Gastrocnemius medialis (tissue), 4 donors: ENCODE measurements around the gene DPP10. TPM values are rescaled to one million over a fixed set of nuclear protein-coding genes. Genes with fewer than 3 reads are reported as not detected.

Experiments used
- ATAC-seq, 2 donors: fragments of 150-250 bp; one replicate each; pipeline ENCODE4 v1.9.1; 2016
- DNase-seq, 2 donors: peaks; one replicate each; pipeline ENCODE4 v3.0.0-alpha.2; 2019
- H3K27ac ChIP-seq, 4 donors: fragments of 200-600 bp; sonication (generic); 1 replicate in 1 of 4; 2 replicates in 3 of 4; pipeline ENCODE4 v1.5.1; 2016 to 2018; ENCODE audit warnings: mild to moderate bottlenecking in 2 of 4, moderate library complexity in 1 of 4
- H3K27me3 ChIP-seq, 3 donors: fragments of 200-600 bp; sonication (generic) in 2 of 3; 1 replicate in 1 of 3; 2 replicates in 2 of 3; pipeline versions ENCODE4 v1.5.1 to v1.6.0; 2016 to 2019; ENCODE audit warnings: mild to moderate bottlenecking in 1 of 3, moderate library complexity in 1 of 3
- H3K36me3 ChIP-seq, 2 donors: fragments of 200-600 bp; sonication (generic) in 1 of 2; one replicate each; pipeline ENCODE4 v1.5.1; 2017 to 2018
- H3K4me1 ChIP-seq, 2 donors: fragments of 200-600 bp; sonication (generic) in 1 of 2; one replicate each; pipeline ENCODE4 v1.5.1; 2016 to 2017; ENCODE audit warnings: mild to moderate bottlenecking in 2 of 2
- H3K4me3 ChIP-seq, 4 donors: fragments of 200-600 bp; sonication (generic) in 3 of 4; 1 replicate in 1 of 4; 2 replicates in 3 of 4; pipeline ENCODE4 v1.5.1; 2016 to 2019; ENCODE audit warnings: mild to moderate bottlenecking in 2 of 4
- H3K9me3 ChIP-seq, 3 donors: fragments of 200-600 bp; sonication (generic) in 2 of 3; 1 replicate in 1 of 3; 2 replicates in 2 of 3; pipeline ENCODE4 v1.5.1; 2016 to 2019
- CTCF ChIP-seq, 5 experiments: fragments of 450-650 bp in 3 of 5; fragments of 200-600 bp in 2 of 5; sonication (generic) in 2 of 5; IDR thresholded peaks in 4 of 5; conservative IDR thresholded peaks in 1 of 5; 1 replicate in 4 of 5; 2 replicates in 1 of 5; pipeline ENCODE4 v1.5.1; 2016 to 2019; ENCODE audit warnings: antibody characterized with exemption in 5 of 5, mild to moderate bottlenecking in 3 of 5, moderate library complexity in 3 of 5
- POLR2A ChIP-seq, 2 donors: fragments of 450-650 bp; IDR thresholded peaks; one replicate each; pipeline ENCODE4 v1.6.1; 2017; ENCODE audit warnings: antibody characterized with exemption in 2 of 2, mild to moderate bottlenecking in 2 of 2, moderate library complexity in 2 of 2
- in situ Hi-C, 4 donors: fragments of 200-750 bp; cut with MboI; loops; one replicate each; pipeline versions ENCODE4 v1.15.0 to v1.8.0; 2017; ENCODE audit warnings: low sequenced_read_pairs in 4 of 4
- intact Hi-C: fragments of 100-400 bp; cut with DNase I; formaldehyde crosslinking; loops from one replicate; pipeline ENCODE4 v1.15.1; 2023; ENCODE audit warnings: low total_unique reads
- total RNA-seq, 4 donors: library from RNA; depleted of rRNA; stranded (reverse); fragments of >200 nt; gene quantifications; one replicate each; pipeline versions ENCODE4 v1.1.0 to v1.2.3, GENCODE V29; 2016

The DPP10 gene
- total RNA-seq, 4 donors from 2014 or later, result not detected

- H3K27me3 ChIP-seq, result no peaks in the 10 kb centered on the region
- no peaks in the 10 kb centered on the region for H3K36me3 ChIP-seq
- no peak overlapping the region for H3K27ac ChIP-seq
- no peaks in the 10 kb centered on the region for H3K4me1 ChIP-seq
- intact Hi-C loops, result no loop called here
- TF ChIP-seq CTCF (IDR thresholded peaks at IDR 0.05 in 4 of 5, conservative IDR thresholded peaks at IDR 0.05 in 1 of 5), result no peak
- TF ChIP-seq POLR2A (IDR thresholded peaks at IDR 0.05), result no peak
- ATAC-seq, result no peak
- H3K9me3 ChIP-seq, result no peaks in the 10 kb centered on the region
- in situ Hi-C loops, result no loop called here
- no peak for DNase-seq
- no peak overlapping the region for H3K4me3 ChIP-seq
Observed at GRCh38 chr2:115541814-115542213, 1099.4 kb downstream of the DPP10 start.

- Histone ChIP-seq H3K27ac (no peak overlapping the region), H3K4me1 (no peaks in the 10 kb centered on the region), H3K4me3 (no peak overlapping the region), H3K36me3 (no peaks in the 10 kb centered on the region), H3K9me3 (no peaks in the 10 kb centered on the region), H3K27me3 (no peaks in the 10 kb centered on the region)
- intact Hi-C loops (no loop called here), in situ Hi-C loops (no loop called here)
- no peak for ATAC-seq
- no peak for DNase-seq
- no peak for TF ChIP-seq CTCF (IDR thresholded peaks at IDR 0.05 in 4 of 5, conservative IDR thresholded peaks at IDR 0.05 in 1 of 5)
- no peak for TF ChIP-seq POLR2A (IDR thresholded peaks at IDR 0.05)
Observed at GRCh38 chr2:115542331-115542730, 1099.9 kb downstream of the DPP10 start.

- in situ Hi-C loops (no loop called here), intact Hi-C loops (no loop called here)
- H3K27ac ChIP-seq, result no peak overlapping the region
- H3K27me3 ChIP-seq, result no peaks in the 10 kb centered on the region
- H3K4me1 ChIP-seq, result no peaks in the 10 kb centered on the region
- DNase-seq, result no peak
- TF ChIP-seq CTCF (IDR thresholded peaks at IDR 0.05 in 4 of 5, conservative IDR thresholded peaks at IDR 0.05 in 1 of 5), result no peak
- TF ChIP-seq POLR2A (IDR thresholded peaks at IDR 0.05), result no peak
- no peaks in the 10 kb centered on the region for H3K36me3 ChIP-seq
- H3K9me3 ChIP-seq, result no peaks in the 10 kb centered on the region
- H3K4me3 ChIP-seq, result no peak overlapping the region
- no peak for ATAC-seq
Observed at GRCh38 chr2:115543024-115543423, 1100.6 kb downstream of the DPP10 start.

GRCh38 chr2:115543461-115543860, 1101.0 kb downstream of the DPP10 start:
- DNase-seq (no peak), ATAC-seq (no peak)
- H3K27me3 ChIP-seq, result no peaks in the 10 kb centered on the region
- no peak overlapping the region for H3K27ac ChIP-seq
- H3K9me3 ChIP-seq, result no peaks in the 10 kb centered on the region
- intact Hi-C loops, result no loop called here
- no peaks in the 10 kb centered on the region for H3K36me3 ChIP-seq
- H3K4me1 ChIP-seq, result no peaks in the 10 kb centered on the region
- TF ChIP-seq CTCF (IDR thresholded peaks at IDR 0.05 in 4 of 5, conservative IDR thresholded peaks at IDR 0.05 in 1 of 5) (no peak), POLR2A (IDR thresholded peaks at IDR 0.05) (no peak)
- no peak overlapping the region for H3K4me3 ChIP-seq
- in situ Hi-C loops, result no loop called here

DNA sequence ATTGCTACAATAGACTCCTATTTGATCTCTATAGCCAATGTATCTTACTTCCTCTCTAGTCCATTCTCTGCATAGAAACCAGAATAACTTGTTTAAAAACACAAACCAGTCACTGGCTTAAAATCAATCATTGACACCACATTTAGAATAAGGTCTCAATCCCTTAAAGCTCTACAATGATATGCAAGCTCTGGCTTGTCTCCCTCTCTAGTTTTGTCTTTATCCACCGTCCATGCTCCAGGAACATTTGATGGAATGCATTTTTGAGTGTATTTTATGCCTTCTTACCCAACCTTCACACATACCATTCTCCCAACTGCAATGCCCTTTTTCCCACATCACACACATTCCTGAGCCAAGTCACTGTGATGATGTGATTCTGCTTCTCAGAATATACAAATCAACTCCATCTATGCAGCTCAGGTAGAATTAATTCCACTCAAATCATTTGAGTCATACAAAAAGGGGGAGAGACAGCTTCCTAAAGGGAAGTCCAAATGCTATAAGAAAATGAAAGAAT, 1107.2 kb downstream of the DPP10 start:
- ATAC-seq (no peak), DNase-seq (no peak)
- Histone ChIP-seq H3K4me1 (no peaks in the 10 kb centered on the region), H3K27ac (no peak overlapping the region), H3K27me3 (no peaks in the 10 kb centered on the region), H3K36me3 (no peaks in the 10 kb centered on the region), H3K9me3 (no peaks in the 10 kb centered on the region), H3K4me3 (no peak overlapping the region)
- TF ChIP-seq POLR2A (IDR thresholded peaks at IDR 0.05) (no peak), CTCF (IDR thresholded peaks at IDR 0.05 in 4 of 5, conservative IDR thresholded peaks at IDR 0.05 in 1 of 5) (no peak)
- in situ Hi-C loops, result no loop called here
- intact Hi-C loops, result no loop called here
